ENCODE results near the gene FYB1. TPM values are rescaled to one million over a fixed set of nuclear protein-coding genes. Genes with fewer than 3 reads are reported as not detected.

Gene FYB1
- total RNA-seq, 1 experiment from 2014 or later, result not detected

- Histone ChIP-seq H3K4me3 (ENCODE audit: low read depth, low read length, poor library complexity, severe bottlenecking) (no peak overlapping the region), H3K9me3 (ENCODE audit: low read depth, low read length, poor library complexity, severe bottlenecking) (no peaks in the 10 kb centered on the region), H3K27me3 (replicated peaks; ENCODE audit: insufficient read depth, low read depth, low read length, poor library complexity) (no peaks in the 10 kb centered on the region), H3K4me1 (ENCODE audit: insufficient read depth, low read length, poor library complexity, severe bottlenecking) (no peaks in the 10 kb centered on the region), H3K27ac (ENCODE audit: low read depth, low read length, poor library complexity, severe bottlenecking) (no peak overlapping the region), H3K36me3 (ENCODE audit: insufficient read depth, low read length, poor library complexity, severe bottlenecking) (no peaks in the 10 kb centered on the region)
- ChIA-PET CTCF (no interaction called here), POLR2A (ENCODE audit: low non-redundant PET) (no interaction called here)
- TF ChIP-seq EZH2 (IDR thresholded peaks at IDR 0.05; ENCODE audit: borderline replicate concordance, low read depth, low read length, poor library complexity, severe bottlenecking), result no peak
- TF ChIP-seq CTCF (conservative IDR thresholded peaks at IDR 0.05; ENCODE audit: low read depth, low read length), result no peak
- no TSS peak for BruUV-seq (replicated peaks)
- no peak for DNase-seq (ENCODE audit: low spot score)
- intact Hi-C loops (cut with micrococcal nuclease; ENCODE audit: unreplicated experiment), result loop anchor here (10.0 kb wide), 1 partner anchor 404 kb away; no protein-coding TSS in a partner anchor
These were observed 78.7 kb downstream of the FYB1 start for GRCh38 chr5:39140558-39141168.

GRCh38 chr5:39138892-39139291, 80.5 kb downstream of the FYB1 start:
- no peak for DNase-seq (ENCODE audit: low spot score)
- ChIA-PET CTCF (no interaction called here), POLR2A (ENCODE audit: low non-redundant PET) (no interaction called here)
- Histone ChIP-seq H3K4me1 (ENCODE audit: insufficient read depth, low read length, poor library complexity, severe bottlenecking) (no peaks in the 10 kb centered on the region), H3K4me3 (ENCODE audit: low read depth, low read length, poor library complexity, severe bottlenecking) (no peak overlapping the region), H3K36me3 (ENCODE audit: insufficient read depth, low read length, poor library complexity, severe bottlenecking) (no peaks in the 10 kb centered on the region), H3K9me3 (ENCODE audit: low read depth, low read length, poor library complexity, severe bottlenecking) (no peaks in the 10 kb centered on the region), H3K27ac (ENCODE audit: low read depth, low read length, poor library complexity, severe bottlenecking) (no peak overlapping the region), H3K27me3 (replicated peaks; ENCODE audit: insufficient read depth, low read depth, low read length, poor library complexity) (no peaks in the 10 kb centered on the region)
- no TSS peak for BruUV-seq (replicated peaks)
- TF ChIP-seq EZH2 (IDR thresholded peaks at IDR 0.05; ENCODE audit: borderline replicate concordance, low read depth, low read length, poor library complexity, severe bottlenecking) (no peak), CTCF (conservative IDR thresholded peaks at IDR 0.05; ENCODE audit: low read depth, low read length) (no peak)
- intact Hi-C loops (cut with micrococcal nuclease; ENCODE audit: unreplicated experiment), result no loop called here

GRCh38 chr5:39137819-39138451, 81.4 kb downstream of the FYB1 start:
- ChIA-PET CTCF (no interaction called here), POLR2A (ENCODE audit: low non-redundant PET) (no interaction called here)
- BruUV-seq (replicated peaks), result no TSS peak
- H3K27ac ChIP-seq (ENCODE audit: low read depth, low read length, poor library complexity, severe bottlenecking), result no peak overlapping the region
- H3K36me3 ChIP-seq (ENCODE audit: insufficient read depth, low read length, poor library complexity, severe bottlenecking), result no peaks in the 10 kb centered on the region
- H3K27me3 ChIP-seq (replicated peaks; ENCODE audit: insufficient read depth, low read depth, low read length, poor library complexity), result no peaks in the 10 kb centered on the region
- no peaks in the 10 kb centered on the region for H3K9me3 ChIP-seq (ENCODE audit: low read depth, low read length, poor library complexity, severe bottlenecking)
- intact Hi-C loops (cut with micrococcal nuclease; ENCODE audit: unreplicated experiment), result no loop called here
- no peaks in the 10 kb centered on the region for H3K4me1 ChIP-seq (ENCODE audit: insufficient read depth, low read length, poor library complexity, severe bottlenecking)
- TF ChIP-seq EZH2 (IDR thresholded peaks at IDR 0.05; ENCODE audit: borderline replicate concordance, low read depth, low read length, poor library complexity, severe bottlenecking) (no peak), CTCF (conservative IDR thresholded peaks at IDR 0.05; ENCODE audit: low read depth, low read length) (peak; percentile 39; the same call in 1 of the 2 replicates)
- peak; percentile 5 for DNase-seq (ENCODE audit: low spot score)
- H3K4me3 ChIP-seq (ENCODE audit: low read depth, low read length, poor library complexity, severe bottlenecking), result no peak overlapping the region

All from A673 (cell line).